Measurements from ENCODE around the gene B4GALNT3. TPM values are rescaled to one million over a fixed set of nuclear protein-coding genes. Genes with fewer than 3 reads are reported as not detected.

The B4GALNT3 gene
- total and polyA plus RNA-seq, 10 of the 15 experiments (the other 5 are each of a cell fraction or from before 2014, with no cell fraction given), result 0.05 to 4.2 (median 2.7) TPM; not detected in 1

- TF ChIP-seq, protein P1, sequence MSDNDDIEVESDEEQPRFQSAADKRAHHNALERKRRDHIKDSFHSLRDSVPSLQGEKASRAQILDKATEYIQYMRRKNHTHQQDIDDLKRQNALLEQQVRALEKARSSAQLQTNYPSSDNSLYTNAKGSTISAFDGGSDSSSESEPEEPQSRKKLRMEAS (IDR thresholded peaks at IDR 0.05; ENCODE audit: low read depth, low read length), result no peak
- TF ChIP-seq ZNF384 (IDR thresholded peaks at IDR 0.05; ENCODE audit: borderline replicate concordance, low read depth, low read length), result no peak
Observed at GRCh38 chr12:612293-612692, 152.6 kb downstream of the B4GALNT3 start (continued).

DNA sequence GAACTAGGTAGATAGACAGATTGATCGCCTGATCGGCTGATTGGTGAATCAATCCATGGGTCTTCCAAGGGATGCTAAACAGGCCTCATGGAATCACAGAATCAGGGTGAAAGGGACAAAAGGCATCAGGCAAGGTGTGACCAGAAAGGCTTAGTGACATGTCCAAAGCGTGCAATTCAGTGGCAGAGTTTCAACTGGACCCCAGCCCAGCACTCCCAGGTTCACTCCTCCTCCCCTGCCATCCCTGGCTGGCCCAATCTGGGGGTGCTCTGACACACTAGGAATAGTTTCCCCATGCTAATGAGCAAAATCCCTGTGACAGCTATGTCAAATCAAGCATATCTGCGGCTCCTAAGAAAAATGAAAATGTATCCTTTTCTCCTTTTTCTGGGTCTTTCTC is 153.1 kb downstream of the B4GALNT3 start:
- Histone ChIP-seq H3K27me3 (replicated peaks in 1 of 2; ENCODE audit: control insufficient read depth in 2 of 2, insufficient read depth in 2 of 2, low read length in 1 of 2) (no peaks in the 10 kb centered on the region), H3K9ac (ENCODE audit: control insufficient read depth, insufficient read depth, low read length) (no peak overlapping the region), H3K9me3 (replicated peaks; ENCODE audit: control insufficient read depth, insufficient read depth, low read length) (no peaks in the 10 kb centered on the region), H3K4me3 (no peak overlapping the region), H3K36me3 (ENCODE audit: control insufficient read depth in 2 of 2, insufficient read depth in 2 of 2, low read length in 1 of 2) (no peaks in the 10 kb centered on the region), H3K4me1 (ENCODE audit: control insufficient read depth, insufficient read depth, low read length) (peaks cover 10% of the 10 kb centered on the region), H2AFZ (ENCODE audit: control insufficient read depth, low read depth, low read length) (no peak overlapping the region), H3K27ac (ENCODE audit: control insufficient read depth, insufficient read depth) (no peak overlapping the region), H3K4me2 (ENCODE audit: control insufficient read depth, insufficient read depth) (no peak overlapping the region), H4K20me1 (ENCODE audit: control insufficient read depth, insufficient read depth) (no peaks in the 10 kb centered on the region), H3K79me2 (ENCODE audit: control insufficient read depth, insufficient read depth, low read length) (no peaks in the 10 kb centered on the region)
- RAD21 ChIA-PET (ENCODE audit: unreplicated experiment), result no interaction called here
- WGBS (ENCODE audit: insufficient coverage, insufficient replicate concordance, low lambda C conversion rate, missing lambda C conversion rate), result 97% methylated on average over 4 of the region's 4 CpGs
- no peak for DNase-seq (ENCODE audit: low read depth, low spot score)
- intact Hi-C loops (cut with micrococcal nuclease; ENCODE audit: unreplicated experiment), result no loop called here
- no TSS peak for BruUV-seq (replicated peaks)
- no peak for ATAC-seq
- in situ Hi-C loops (cut with MboI), result no loop called here
- FAIRE-seq, result no peak
- no peak for TF ChIP-seq CBFB (IDR thresholded peaks at IDR 0.05; ENCODE audit: low read depth)
- no peak for TF ChIP-seq RCOR1 (conservative IDR thresholded peaks at IDR 0.05; ENCODE audit: low read depth, low read length)
- TF ChIP-seq PKNOX1 (IDR thresholded peaks at IDR 0.05), result no peak
- CTCF ChIA-PET, result interaction anchor here (1.5 to 2.3 kb wide), 3 partner anchors 37 to 202 kb away, joined by 4 to 11 read pairs (median 7); no protein-coding TSS in a partner anchor
- SMC1A ChIA-PET (ENCODE audit: uncharacterized antibody, unreplicated experiment), result interaction anchor here (1.3 to 4.5 kb wide), 2 partner anchors 198 to 203 kb away, joined by 3 to 67 read pairs; no protein-coding TSS in a partner anchor
- POLR2A ChIA-PET, result interaction anchor here (0.6 to 1.2 kb wide), 2 partner anchors 194 to 202 kb away, joined by 3 read pairs; no protein-coding TSS in a partner anchor

Small RNA genes lying within 50 kb of the gene (small RNA-seq; reads per million reads assigned to genes)
- not detected for gene RNU7-103P

Other genes with a start within 250 kb of the B4GALNT3 start
- gene SLC6A12, start 245.8 kb upstream of the B4GALNT3 start, total RNA-seq (2014; rRNA removed), result 0.06 TPM in 1 of 2 replicates, not detected in the other
- gene SLC6A12, start 245.8 kb upstream of the B4GALNT3 start, total RNA-seq (2014; rRNA removed; fragmentation: Illumina TruSeq; extraction: Trizol), result not detected in 2 replicates
- gene SLC6A12, start 245.8 kb upstream of the B4GALNT3 start, total RNA-seq (2021), result not detected in 2 replicates
- gene SLC6A12, start 245.8 kb upstream of the B4GALNT3 start, polyA plus RNA-seq (2011; rRNA removed), result 0.11 TPM in 1 of 2 replicates, not detected in the other
- gene SLC6A12, start 245.8 kb upstream of the B4GALNT3 start, polyA plus RNA-seq (2014; fragmentation: Illumina TruSeq; extraction: Trizol), result 0.07 TPM in 1 of 2 replicates, not detected in the other
- gene SLC6A12, start 245.8 kb upstream of the B4GALNT3 start, polyA plus RNA-seq (2014; fragmentation: Nextera tagmentation; extraction: Ambion mirVana), result not detected
- gene SLC6A12, start 245.8 kb upstream of the B4GALNT3 start, polyA plus RNA-seq (2014; rRNA removed), result not detected in 2 replicates
- gene SLC6A12, start 245.8 kb upstream of the B4GALNT3 start, polyA plus RNA-seq (2016; fragmentation: Nextera tagmentation; extraction: Ambion mirVana), result not detected
- gene SLC6A13, start 197.1 kb upstream of the B4GALNT3 start, total RNA-seq (2014; rRNA removed), result not detected in 2 replicates
- gene SLC6A13, start 197.1 kb upstream of the B4GALNT3 start, total RNA-seq (2014; rRNA removed; fragmentation: Illumina TruSeq; extraction: Trizol), result 0.18 and 0.32 TPM in 2 replicates
- 0.46 and 0.61 TPM in 2 replicates for gene SLC6A13, start 197.1 kb upstream of the B4GALNT3 start, total RNA-seq (2021)
- 1.2 and 2.1 TPM in 2 replicates for gene SLC6A13, start 197.1 kb upstream of the B4GALNT3 start, polyA plus RNA-seq (2011; rRNA removed)
- 0.35 TPM in 1 of 2 replicates, not detected in the other for gene SLC6A13, start 197.1 kb upstream of the B4GALNT3 start, polyA plus RNA-seq (2014; fragmentation: Illumina TruSeq; extraction: Trizol)
- under 1 TPM; 0.19 to 0.20 TPM for gene SLC6A13, start 197.1 kb upstream of the B4GALNT3 start, polyA plus RNA-seq (2014; fragmentation: Nextera tagmentation; extraction: Ambion mirVana)
- 0.18 and 0.20 TPM in 2 replicates for gene SLC6A13, start 197.1 kb upstream of the B4GALNT3 start, polyA plus RNA-seq (2014; rRNA removed)
- not detected for gene SLC6A13, start 197.1 kb upstream of the B4GALNT3 start, polyA plus RNA-seq (2016; fragmentation: Nextera tagmentation; extraction: Ambion mirVana)
- gene KDM5A, start 70.6 kb upstream of the B4GALNT3 start, total RNA-seq (2014; rRNA removed), result 28.6 and 30.4 TPM in 2 replicates
- 36.4 and 37.7 TPM in 2 replicates for gene KDM5A, start 70.6 kb upstream of the B4GALNT3 start, total RNA-seq (2014; rRNA removed; fragmentation: Illumina TruSeq; extraction: Trizol)
- gene KDM5A, start 70.6 kb upstream of the B4GALNT3 start, total RNA-seq (2021), result 54.3 and 59.9 TPM in 2 replicates
- gene KDM5A, start 70.6 kb upstream of the B4GALNT3 start, polyA plus RNA-seq (2011; rRNA removed), result 26.7 and 28.1 TPM in 2 replicates
- gene KDM5A, start 70.6 kb upstream of the B4GALNT3 start, polyA plus RNA-seq (2014; fragmentation: Illumina TruSeq; extraction: Trizol), result 20.5 and 33.7 TPM in 2 replicates
- 10 to 100 TPM in 1 of 2 experiments, 1 to 10 TPM in 1; 9.0 to 10.5 TPM for gene KDM5A, start 70.6 kb upstream of the B4GALNT3 start, polyA plus RNA-seq (2014; fragmentation: Nextera tagmentation; extraction: Ambion mirVana)
- 14.8 and 16.3 TPM in 2 replicates for gene KDM5A, start 70.6 kb upstream of the B4GALNT3 start, polyA plus RNA-seq (2014; rRNA removed)
- 10 to 100 TPM; 35.2 to 40.0 TPM for gene KDM5A, start 70.6 kb upstream of the B4GALNT3 start, polyA plus RNA-seq (2016; fragmentation: Nextera tagmentation; extraction: Ambion mirVana)
- 12.4 and 14.5 TPM in 2 replicates for gene CCDC77, start 58.3 kb upstream of the B4GALNT3 start, total RNA-seq (2014; rRNA removed)
- gene CCDC77, start 58.3 kb upstream of the B4GALNT3 start, total RNA-seq (2014; rRNA removed; fragmentation: Illumina TruSeq; extraction: Trizol), result 18.9 and 21.5 TPM in 2 replicates
- gene CCDC77, start 58.3 kb upstream of the B4GALNT3 start, total RNA-seq (2021), result 11.2 and 12.0 TPM in 2 replicates
- gene CCDC77, start 58.3 kb upstream of the B4GALNT3 start, polyA plus RNA-seq (2011; rRNA removed), result 16.5 and 22.2 TPM in 2 replicates
- 20.6 and 22.5 TPM in 2 replicates for gene CCDC77, start 58.3 kb upstream of the B4GALNT3 start, polyA plus RNA-seq (2014; fragmentation: Illumina TruSeq; extraction: Trizol)
- 1 to 10 TPM; 8.8 to 9.9 TPM for gene CCDC77, start 58.3 kb upstream of the B4GALNT3 start, polyA plus RNA-seq (2014; fragmentation: Nextera tagmentation; extraction: Ambion mirVana)
- 11.7 and 15.4 TPM in 2 replicates for gene CCDC77, start 58.3 kb upstream of the B4GALNT3 start, polyA plus RNA-seq (2014; rRNA removed)
- 10 to 100 TPM; 16.3 to 17.7 TPM for gene CCDC77, start 58.3 kb upstream of the B4GALNT3 start, polyA plus RNA-seq (2016; fragmentation: Nextera tagmentation; extraction: Ambion mirVana)
- 15.6 and 19.1 TPM in 2 replicates for gene NINJ2, start 203.5 kb downstream of the B4GALNT3 start, total RNA-seq (2014; rRNA removed)
- 12.0 and 14.0 TPM in 2 replicates for gene NINJ2, start 203.5 kb downstream of the B4GALNT3 start, total RNA-seq (2014; rRNA removed; fragmentation: Illumina TruSeq; extraction: Trizol)
- 13.5 and 14.8 TPM in 2 replicates for gene NINJ2, start 203.5 kb downstream of the B4GALNT3 start, total RNA-seq (2021)
- gene NINJ2, start 203.5 kb downstream of the B4GALNT3 start, polyA plus RNA-seq (2011; rRNA removed), result 4.8 and 8.9 TPM in 2 replicates
- gene NINJ2, start 203.5 kb downstream of the B4GALNT3 start, polyA plus RNA-seq (2014; fragmentation: Illumina TruSeq; extraction: Trizol), result 10.2 and 19.7 TPM in 2 replicates
- 10 to 100 TPM; 36.6 to 51.6 TPM for gene NINJ2, start 203.5 kb downstream of the B4GALNT3 start, polyA plus RNA-seq (2014; fragmentation: Nextera tagmentation; extraction: Ambion mirVana)
- 18.5 and 22.9 TPM in 2 replicates for gene NINJ2, start 203.5 kb downstream of the B4GALNT3 start, polyA plus RNA-seq (2014; rRNA removed)
- gene NINJ2, start 203.5 kb downstream of the B4GALNT3 start, polyA plus RNA-seq (2016; fragmentation: Nextera tagmentation; extraction: Ambion mirVana), result 10 to 100 TPM; 22.9 to 24.2 TPM

Data from GM12878 (cell line).